Measurements from ENCODE around the gene GYG1.

- no peak for TF ChIP-seq CTCF (IDR thresholded peaks at IDR 0.05)
- no peak for TF ChIP-seq EP300 (IDR thresholded peaks at IDR 0.05)
These were observed 51.5 kb downstream of the GYG1 start for GRCh38 chr3:149042789-149043386.

All from tibial nerve (tissue), 4 donors.